Measurements from ENCODE around the gene ZBTB1.
"Not testable (repeated sequence)": the region's sequence is repeated elsewhere in the genome, so short reads cannot be mapped to it uniquely, and the experiment has no call there.

Gene ZBTB1

GRCh38 chr14:64496764-64497163 is 7.8 kb upstream of the ZBTB1 start:
- DNase-seq (ENCODE audit: low spot score) = no peak

DNA sequence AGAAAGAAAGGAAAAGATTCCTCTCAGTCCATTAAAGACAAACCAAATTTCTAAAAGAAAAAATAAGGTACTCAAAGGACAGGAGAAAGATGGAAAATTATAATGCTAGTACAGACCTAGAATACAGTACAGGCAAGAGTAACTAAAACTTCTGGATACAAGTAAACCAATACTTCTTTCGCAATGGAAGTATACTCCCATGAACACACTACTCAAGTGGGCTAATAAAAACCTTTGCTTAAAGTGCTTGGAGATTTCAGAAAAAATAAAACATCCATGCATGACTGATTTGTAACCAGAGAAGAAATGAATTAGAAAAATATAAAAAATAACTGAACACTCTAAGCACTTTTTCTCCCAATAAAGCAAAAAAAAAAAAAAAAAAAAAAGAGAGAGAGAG is 4.5 kb upstream of the ZBTB1 start:
- DNase-seq (ENCODE audit: low spot score) = no peak

GRCh38 chr14:64501411-64502171 is 3.0 kb upstream of the ZBTB1 start:
- peak; percentile 26 for DNase-seq (ENCODE audit: low spot score)

DNA sequence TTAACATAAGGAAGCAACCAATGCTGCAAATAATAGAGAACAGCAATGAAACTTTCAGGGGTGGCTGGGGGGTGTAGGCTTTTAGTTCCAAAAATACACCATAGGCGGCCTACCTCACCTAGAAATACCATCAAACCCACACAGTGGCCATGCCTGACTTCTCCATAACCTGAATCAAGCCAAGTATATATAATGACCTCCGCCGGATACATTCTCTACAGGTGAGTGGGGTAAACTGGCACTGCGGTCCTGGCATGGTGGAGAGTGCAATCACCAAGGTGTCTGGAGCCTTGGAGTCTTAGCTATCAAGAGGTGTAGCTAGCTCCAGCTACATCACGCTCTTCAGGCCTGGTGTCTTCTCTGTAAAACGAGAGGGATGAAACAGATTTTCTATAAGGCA is 2.1 kb upstream of the ZBTB1 start:
- peak; percentile 46 for DNase-seq (ENCODE audit: low spot score)

DNA sequence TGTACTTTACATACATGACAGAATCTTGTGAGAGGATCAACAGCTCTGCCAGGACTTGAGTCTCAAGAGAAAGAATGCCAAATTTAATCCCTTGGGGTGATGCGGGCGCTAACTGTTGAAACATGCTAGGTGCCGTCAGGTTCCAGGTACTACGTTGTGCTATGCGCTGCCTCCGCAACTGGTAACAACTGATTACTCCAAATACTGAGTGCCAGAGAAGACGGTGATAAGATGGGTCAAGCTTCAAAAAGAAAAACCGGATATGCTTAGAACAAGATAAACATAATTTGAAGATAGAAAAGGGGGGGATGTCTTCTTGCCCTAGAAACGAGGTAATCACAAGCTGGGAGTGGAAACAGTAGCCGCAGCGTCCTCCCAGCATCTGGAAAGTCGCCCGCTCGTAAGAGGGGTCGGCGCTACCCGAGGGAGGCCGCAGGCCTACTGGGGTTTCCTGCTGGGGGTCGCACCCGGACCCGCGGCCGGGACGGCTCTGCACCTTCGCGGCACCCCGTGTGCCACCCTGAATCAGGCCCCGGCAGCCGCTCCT is 1.6 kb upstream of the ZBTB1 start:
- DNase-seq (ENCODE audit: low spot score) = peak; percentile 22

- DNase-seq (ENCODE audit: low spot score) = peak; percentile 83
Observed at GRCh38 chr14:64503434-64504309, 898 bp upstream of the ZBTB1 start, which contains the start of gene ZBTB25. Gene ZBTB25, minus strand, starts transcription at chr14:64503838. Its CDS starts 13,305 bp downstream, at chr14:64490533.

DNA sequence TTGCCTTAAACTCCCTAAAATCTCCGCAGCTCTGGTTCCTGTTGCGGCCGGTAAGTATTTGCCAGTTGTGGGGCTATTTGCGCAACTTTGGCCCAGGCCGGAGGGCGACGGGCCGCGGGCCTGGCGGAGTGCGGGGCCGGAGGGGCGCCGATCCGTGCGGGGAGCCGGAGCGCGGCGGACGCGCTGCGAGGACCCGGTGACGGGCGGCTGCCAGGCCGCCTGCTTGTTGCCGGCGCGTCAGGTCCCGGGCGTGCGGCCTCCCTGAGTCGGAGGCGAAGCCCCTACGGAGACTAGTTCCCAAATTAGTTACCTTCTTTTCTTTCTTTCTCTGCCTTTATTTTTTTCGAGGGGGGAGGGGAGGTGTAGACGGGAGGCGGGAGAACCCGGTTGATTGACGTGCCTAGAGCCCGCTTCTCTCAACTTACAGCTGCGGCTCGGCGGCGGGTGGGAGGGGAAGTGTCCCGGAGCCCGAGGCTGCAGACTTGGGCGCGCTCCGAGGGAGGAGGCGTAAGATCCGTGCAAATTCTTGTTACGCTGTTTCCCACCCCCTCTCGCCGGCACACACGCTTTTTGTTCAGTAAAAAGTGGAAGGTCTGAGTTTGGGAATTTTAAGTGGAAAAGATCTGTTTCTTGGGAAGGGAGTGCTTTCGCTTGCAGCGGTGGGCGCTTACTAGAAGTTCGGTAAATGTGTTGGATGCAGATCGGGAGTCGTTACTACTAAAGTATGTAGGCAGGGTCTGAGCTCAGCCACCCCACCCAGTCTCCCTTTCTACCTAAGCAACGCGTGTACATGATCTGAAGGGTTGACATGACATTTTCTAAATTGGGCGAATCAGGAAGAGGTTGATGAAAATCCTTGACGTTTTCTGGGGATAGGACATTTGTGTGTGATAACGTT is 576 bp downstream of the ZBTB1 start:
- DNase-seq (ENCODE audit: low spot score) = peak; percentile 85

DNA sequence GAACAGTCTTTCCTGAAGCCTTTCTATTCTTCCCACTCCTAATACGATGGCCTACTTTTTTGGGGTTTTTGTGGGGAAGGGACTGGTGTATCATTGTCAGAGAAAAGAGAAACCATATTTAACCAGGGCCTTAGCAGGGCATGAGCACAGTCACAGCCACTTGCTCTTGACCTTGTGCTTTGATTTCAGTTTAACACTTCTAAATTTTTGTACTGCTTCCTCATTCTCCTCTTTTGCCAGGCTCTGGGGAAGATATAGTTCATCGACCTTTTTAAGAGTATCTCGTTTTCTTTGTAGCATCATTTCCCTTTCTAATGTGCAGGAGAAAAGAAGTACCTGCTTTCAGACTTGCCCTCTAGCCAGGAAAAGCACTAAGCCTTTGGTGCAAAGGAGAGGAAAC is 2.2 kb downstream of the ZBTB1 start:
- DNase-seq (ENCODE audit: low spot score) = no peak

GRCh38 chr14:64507376-64508156 is 3.0 kb downstream of the ZBTB1 start:
- DNase-seq (ENCODE audit: low spot score) = no peak

DNA sequence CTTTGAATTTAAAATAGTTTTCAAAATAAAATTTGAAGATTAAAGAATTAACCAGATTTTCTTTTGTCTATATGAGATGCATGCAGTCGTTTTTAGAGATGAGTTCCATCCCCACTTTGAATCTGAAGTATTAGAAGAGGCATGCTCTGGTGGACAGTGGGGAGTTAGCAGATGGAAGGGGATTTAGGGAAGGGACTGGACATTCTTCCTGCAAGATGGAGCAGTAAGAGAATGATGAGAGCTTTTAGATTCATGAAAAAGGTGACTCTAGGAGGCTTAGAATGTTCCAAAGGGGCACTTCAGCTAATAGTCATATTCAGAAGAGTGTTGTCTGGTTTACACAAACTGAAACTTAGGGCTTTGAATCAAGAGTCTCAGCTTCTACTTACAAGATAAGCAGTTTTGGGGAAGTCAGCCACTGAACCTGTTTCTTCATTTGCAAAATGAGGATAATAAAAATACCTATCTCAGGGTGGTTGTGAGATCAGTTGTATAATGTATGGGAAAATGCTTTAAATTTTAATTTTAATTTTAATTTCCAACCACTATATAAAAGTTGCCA is 3.7 kb downstream of the ZBTB1 start:
- no peak for DNase-seq (ENCODE audit: low spot score)

GRCh38 chr14:64509036-64509435 is 4.5 kb downstream of the ZBTB1 start:
- no peak for DNase-seq (ENCODE audit: low spot score)

- DNase-seq (ENCODE audit: low spot score) = peak; percentile 61
Observed at GRCh38 chr14:64510825-64511671, 6.5 kb downstream of the ZBTB1 start.

DNA sequence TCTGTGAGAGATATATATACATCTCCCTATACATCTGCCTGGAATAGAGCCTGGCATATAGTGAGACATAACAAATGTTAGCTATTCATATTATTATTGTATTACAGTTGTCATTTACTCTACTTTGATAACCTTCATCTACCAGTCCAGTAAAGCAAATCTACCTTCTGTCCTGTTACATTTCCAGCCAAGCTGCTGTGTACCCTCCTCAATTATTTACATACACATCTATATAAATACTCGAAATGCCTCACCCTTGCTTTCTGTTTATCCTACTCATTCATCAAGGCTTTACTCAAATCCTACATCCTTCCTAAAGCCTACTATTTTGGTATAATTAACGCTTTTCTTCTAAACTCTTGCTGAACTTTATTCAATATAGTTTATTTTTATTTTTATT is 8.7 kb downstream of the ZBTB1 start:
- DNase-seq (ENCODE audit: low spot score) = no peak

DNA sequence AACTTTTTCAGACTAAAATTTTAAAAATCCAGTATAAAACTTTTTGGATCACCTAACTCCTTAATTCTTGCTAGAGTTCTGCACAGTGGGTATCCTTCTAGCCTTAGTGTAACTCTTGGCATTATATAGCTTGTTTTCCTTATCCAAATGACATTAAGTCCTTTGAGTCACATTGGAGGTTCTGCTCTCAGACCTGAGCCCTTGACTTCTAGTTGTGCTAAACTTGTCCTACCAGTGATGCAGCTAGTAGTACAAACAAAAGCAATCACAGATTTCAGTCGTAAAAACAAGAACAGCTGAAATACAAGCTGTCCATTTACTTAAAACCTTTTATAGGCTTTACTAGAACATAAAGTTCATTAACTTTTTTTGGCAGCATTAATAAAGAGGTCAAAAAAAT is 10.5 kb downstream of the ZBTB1 start:
- no peak for DNase-seq (ENCODE audit: low spot score)

GRCh38 chr14:64516969-64517368 is 12.4 kb downstream of the ZBTB1 start:
- no peak for DNase-seq (ENCODE audit: low spot score)

DNA sequence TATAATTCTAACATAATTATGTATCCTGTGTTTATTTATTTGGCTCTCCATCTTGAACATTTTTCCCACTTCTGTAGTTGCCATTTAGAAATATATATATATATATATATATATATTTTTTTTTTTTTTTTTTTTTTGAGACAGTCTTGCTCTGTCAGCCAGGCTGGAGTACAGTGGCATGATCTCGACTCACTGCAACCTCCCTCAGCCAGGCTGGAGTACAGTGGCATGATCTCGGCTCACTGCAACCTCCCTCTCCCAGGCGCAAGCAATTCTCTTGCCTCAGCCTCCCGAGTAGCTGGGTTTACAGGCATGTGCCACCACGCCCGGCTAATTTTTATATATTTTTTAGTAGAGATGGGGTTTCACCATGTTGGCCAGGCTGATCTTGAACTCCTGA is 13.1 kb downstream of the ZBTB1 start:
- DNase-seq (ENCODE audit: low spot score) = not testable (repeated sequence)

GRCh38 chr14:64518229-64518628 is 13.7 kb downstream of the ZBTB1 start:
- no peak for DNase-seq (ENCODE audit: low spot score)

GRCh38 chr14:64520699-64521098 is 16.1 kb downstream of the ZBTB1 start:
- no peak for DNase-seq (ENCODE audit: low spot score)

GRCh38 chr14:64522591-64523355 is 18.2 kb downstream of the ZBTB1 start:
- no peak for DNase-seq (ENCODE audit: low spot score)
